ENCODE measurements around the gene BHMT2.

BHMT2 gene

GRCh38 chr5:79086116-79086515 is 16.5 kb downstream of the BHMT2 start:
- TF ChIP-seq, protein P1, sequence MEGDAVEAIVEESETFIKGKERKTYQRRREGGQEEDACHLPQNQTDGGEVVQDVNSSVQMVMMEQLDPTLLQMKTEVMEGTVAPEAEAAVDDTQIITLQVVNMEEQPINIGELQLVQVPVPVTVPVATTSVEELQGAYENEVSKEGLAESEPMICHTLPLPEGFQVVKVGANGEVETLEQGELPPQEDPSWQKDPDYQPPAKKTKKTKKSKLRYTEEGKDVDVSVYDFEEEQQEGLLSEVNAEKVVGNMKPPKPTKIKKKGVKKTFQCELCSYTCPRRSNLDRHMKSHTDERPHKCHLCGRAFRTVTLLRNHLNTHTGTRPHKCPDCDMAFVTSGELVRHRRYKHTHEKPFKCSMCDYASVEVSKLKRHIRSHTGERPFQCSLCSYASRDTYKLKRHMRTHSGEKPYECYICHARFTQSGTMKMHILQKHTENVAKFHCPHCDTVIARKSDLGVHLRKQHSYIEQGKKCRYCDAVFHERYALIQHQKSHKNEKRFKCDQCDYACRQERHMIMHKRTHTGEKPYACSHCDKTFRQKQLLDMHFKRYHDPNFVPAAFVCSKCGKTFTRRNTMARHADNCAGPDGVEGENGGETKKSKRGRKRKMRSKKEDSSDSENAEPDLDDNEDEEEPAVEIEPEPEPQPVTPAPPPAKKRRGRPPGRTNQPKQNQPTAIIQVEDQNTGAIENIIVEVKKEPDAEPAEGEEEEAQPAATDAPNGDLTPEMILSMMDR (IDR thresholded peaks at IDR 0.05; ENCODE audit: insufficient read depth, low read length, missing control alignments), result no peak
- DNase-seq (ENCODE audit: low read depth, low spot score), result no peak
- H3K4me3 ChIP-seq (ENCODE audit: low read depth, low read length), result no peak overlapping the region
- CTCF ChIA-PET, result interaction anchor here (1.6 kb wide), 1 partner anchor 47 kb away, joined by 6 read pairs; no protein-coding TSS in a partner anchor
- POLR2A ChIA-PET, result interaction anchor here (0.6 kb wide), 1 partner anchor 60 kb away, joined by 3 read pairs; no protein-coding TSS in a partner anchor

DNA sequence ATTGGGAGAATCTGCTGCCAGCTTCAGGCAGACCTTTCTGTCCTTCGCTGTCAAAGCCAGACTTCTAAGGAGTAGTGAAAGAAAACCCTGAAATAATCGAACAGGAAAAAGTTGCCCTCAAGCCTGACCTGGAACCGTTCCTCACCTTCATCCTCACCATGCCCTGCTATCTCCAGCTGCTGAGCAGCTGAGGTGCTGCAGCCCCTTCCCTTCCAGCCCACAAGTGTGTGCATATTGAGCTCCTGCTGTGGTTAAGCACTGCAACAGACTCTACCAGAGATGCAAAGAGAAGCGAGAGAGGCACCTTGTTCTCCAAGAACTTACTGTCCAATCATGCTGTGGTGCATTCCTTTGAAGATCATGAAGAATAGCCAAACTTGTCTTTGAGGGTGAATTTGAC is 18.9 kb downstream of the BHMT2 start:
- no peak overlapping the region for H3K4me3 ChIP-seq (ENCODE audit: low read depth, low read length)
- no peak for DNase-seq (ENCODE audit: low read depth, low spot score)
- POLR2A ChIA-PET, result no interaction called here
- TF ChIP-seq, protein P1 (IDR thresholded peaks at IDR 0.05; ENCODE audit: insufficient read depth, low read length, missing control alignments), result no peak
- CTCF ChIA-PET, result interaction anchor here (2.2 kb wide), 1 partner anchor 64 kb away, joined by 9 read pairs; no protein-coding TSS in a partner anchor

GRCh38 chr5:79091064-79091463 is 21.5 kb downstream of the BHMT2 start:
- ChIA-PET CTCF (interaction anchor here (0.5 to 1.1 kb wide), 3 partner anchors 16 to 373 kb away, joined by 3 read pairs; no protein-coding TSS in a partner anchor), POLR2A (no interaction called here)
- TF ChIP-seq, protein P1 (IDR thresholded peaks at IDR 0.05; ENCODE audit: insufficient read depth, low read length, missing control alignments), result no peak
- DNase-seq (ENCODE audit: low read depth, low spot score), result no peak
- H3K4me3 ChIP-seq (ENCODE audit: low read depth, low read length), result no peak overlapping the region

DNA sequence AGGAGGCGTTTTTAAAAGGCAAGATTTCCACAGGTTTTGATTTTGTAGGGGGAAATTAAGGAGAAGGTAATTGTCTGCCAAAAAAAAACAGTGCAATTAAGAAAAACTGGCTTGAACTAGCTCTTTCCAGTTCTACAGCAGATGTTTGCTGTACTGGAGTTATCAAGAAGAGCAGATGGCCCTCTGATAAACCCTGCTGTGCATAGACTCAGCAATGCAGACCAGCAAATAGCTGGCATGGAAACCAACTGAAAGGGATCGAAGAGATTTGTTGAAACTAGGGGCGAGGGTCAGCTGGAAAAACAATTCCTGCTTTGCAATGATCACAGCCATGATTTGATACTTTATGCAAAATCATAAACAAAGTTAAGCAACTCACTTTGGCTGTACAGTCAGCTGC is 24.2 kb downstream of the BHMT2 start:
- no peak for DNase-seq (ENCODE audit: low read depth, low spot score)
- POLR2A ChIA-PET, result no interaction called here

DNA sequence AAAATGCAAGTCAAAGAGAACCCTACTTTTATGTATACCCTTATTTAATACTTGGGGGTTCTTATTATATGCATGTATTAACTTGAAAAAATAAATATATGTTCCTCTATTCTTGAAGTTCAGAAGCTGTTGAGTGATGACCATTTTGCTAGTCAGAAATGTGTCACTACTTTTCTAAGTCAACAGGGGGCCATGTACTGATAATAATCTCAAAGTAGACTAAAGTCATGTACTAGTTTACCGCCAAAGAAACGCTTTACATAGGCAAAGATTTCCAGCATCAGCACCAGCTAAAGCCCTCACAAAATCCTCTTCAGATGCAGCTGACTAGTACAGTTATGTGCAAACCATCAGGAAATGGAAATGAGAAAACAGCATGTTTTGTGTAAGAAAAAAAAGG is 36.3 kb downstream of the BHMT2 start:
- TF ChIP-seq, protein P1 (IDR thresholded peaks at IDR 0.05; ENCODE audit: insufficient read depth, low read length, missing control alignments), result no peak
- no peak for DNase-seq (ENCODE audit: low read depth, low spot score)
- H3K4me3 ChIP-seq (ENCODE audit: low read depth, low read length), result no peak overlapping the region
- ChIA-PET CTCF (interaction anchor here (0.6 to 3.6 kb wide), 7 partner anchors 11 to 411 kb away, joined by 3 to 26 read pairs (median 7); no protein-coding TSS in a partner anchor), POLR2A (no interaction called here)

More for the DNA sequence above, 24.2 kb downstream of the BHMT2 start:
- CTCF ChIA-PET, result no interaction called here
- H3K4me3 ChIP-seq (ENCODE audit: low read depth, low read length), result no peak overlapping the region
- TF ChIP-seq, protein P1 (IDR thresholded peaks at IDR 0.05; ENCODE audit: insufficient read depth, low read length, missing control alignments), result no peak

DNA sequence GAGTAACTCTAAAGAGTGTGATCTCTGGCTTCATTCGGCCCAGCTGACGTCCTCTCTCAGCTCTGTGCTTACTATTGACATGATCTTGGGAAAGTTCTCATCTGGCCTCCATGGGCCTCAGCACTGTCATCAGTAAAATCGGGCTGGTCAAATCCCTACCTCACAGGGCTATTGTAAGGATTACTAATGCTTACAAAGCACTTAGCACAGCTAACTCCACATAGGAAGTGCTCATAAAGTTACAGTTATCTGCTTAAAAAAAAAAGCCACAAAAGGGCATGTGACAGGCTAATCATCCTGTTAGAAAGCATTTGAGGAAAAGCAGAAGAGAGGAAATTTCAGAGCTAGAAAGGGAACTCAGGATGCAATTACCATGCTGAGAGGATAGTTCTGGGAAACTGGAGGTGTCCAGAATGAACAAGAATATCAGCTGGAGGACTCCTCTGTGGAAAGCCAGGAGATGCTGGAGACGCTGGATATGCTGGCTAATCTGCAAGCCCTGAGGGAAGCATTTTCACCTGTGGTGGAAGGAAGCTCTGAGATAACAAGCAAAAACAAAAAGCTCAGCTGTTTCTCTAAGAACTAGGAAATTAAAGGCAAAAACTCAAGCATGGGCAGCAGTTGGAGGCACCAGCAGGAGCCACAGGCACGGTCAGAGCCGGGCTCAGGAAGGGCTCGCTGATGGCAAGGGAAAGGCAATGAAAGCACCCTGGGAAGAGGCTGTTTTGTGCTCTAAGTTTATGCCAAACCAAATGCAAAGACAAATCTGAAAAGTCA is 37.6 kb downstream of the BHMT2 start:
- no peak overlapping the region for H3K4me3 ChIP-seq (ENCODE audit: low read depth, low read length)
- TF ChIP-seq, protein P1 (IDR thresholded peaks at IDR 0.05; ENCODE audit: insufficient read depth, low read length, missing control alignments), result no peak
- CTCF ChIA-PET, result interaction anchor here (1.5 to 3.6 kb wide), 4 partner anchors 10 to 86 kb away, joined by 3 to 26 read pairs (median 8); no protein-coding TSS in a partner anchor
- POLR2A ChIA-PET, result interaction anchor here (0.6 kb wide), 1 partner anchor 37 kb away, joined by 3 read pairs; no protein-coding TSS in a partner anchor
- no peak for DNase-seq (ENCODE audit: low read depth, low spot score)

All from AG04449 (cell line).